ENCODE measurements around the gene CISD3. TPM values are rescaled to one million over a fixed set of nuclear protein-coding genes. Genes with fewer than 3 reads are reported as not detected.

The CISD3 gene
- total and polyA plus RNA-seq, 2 donors (not counting 1 experiment from before 2014, with no cell fraction given): 5.0 to 11.3 TPM

GRCh38 chr17:38709864-38710603 is 20.1 kb upstream of the CISD3 start:
- H3K79me2 ChIP-seq (ENCODE audit: control insufficient read depth, insufficient read depth, low read length): peaks cover 27% of the 10 kb centered on the region
- peaks cover 72% of the 10 kb centered on the region for H4K20me1 ChIP-seq (ENCODE audit: control insufficient read depth, insufficient read depth, low read length, poor library complexity, severe bottlenecking)
- no peak overlapping the region for H3K9ac ChIP-seq (ENCODE audit: low read length)
- no peak overlapping the region for H3K4me3 ChIP-seq (ENCODE audit: control extremely low read depth in 1 of 5, extremely low read depth in 1 of 5, insufficient read depth in 1 of 5, low read depth in 2 of 5, low read length in 4 of 5)
- H3K4me1 ChIP-seq (ENCODE audit: control insufficient read depth in 2 of 2, insufficient read depth in 2 of 2, low read length in 2 of 2): peaks cover 10 to 22% of the 10 kb centered on the region in 2 donors
- H3K9me3 ChIP-seq (ENCODE audit: control extremely low read depth in 1 of 3, control insufficient read depth in 2 of 3, insufficient read depth in 1 of 3, low read length in 2 of 3): no peaks in the 10 kb centered on the region
- ATAC-seq (ENCODE audit: low read depth) (no peak), DNase-seq (no peak)
- no peak overlapping the region for H3K4me2 ChIP-seq (replicated peaks; ENCODE audit: low read depth, low read length, poor library complexity, severe bottlenecking)
- Mint-ChIP-seq H3K27ac (no peak overlapping the region), H3K27me3 (no peaks in the 10 kb centered on the region), H3K4me1 (peaks cover 29% of the 10 kb centered on the region), H3K9me3 (ENCODE audit: insufficient read depth) (no peaks in the 10 kb centered on the region), H3K4me3 (no peak overlapping the region)
- no peaks in the 10 kb centered on the region for H3K27me3 ChIP-seq (replicated peaks in 1 of 4; ENCODE audit: control extremely low read depth in 1 of 4, control insufficient read depth in 3 of 4, insufficient read depth in 4 of 4, low read length in 3 of 4)
- WGBS (ENCODE audit: insufficient coverage): 91% methylated on average over 11 of the region's 13 CpGs
- CTCF ChIA-PET: interaction anchor here (0.7 to 1.4 kb wide), 5 partner anchors 18 to 152 kb away, joined by 3 to 4 read pairs (median 3); no protein-coding TSS in a partner anchor
- H3K27ac ChIP-seq (ENCODE audit: low read length in 2 of 2): no peak overlapping the region
- H3K36me3 ChIP-seq (replicated peaks in 1 of 2; ENCODE audit: control extremely low read depth in 1 of 2, control insufficient read depth in 1 of 2, extremely low read depth in 1 of 2, insufficient read depth in 2 of 2, low read length in 1 of 2): peaks cover 3 to 70% of the 10 kb centered on the region in 2 experiments
- intact Hi-C loops (cut with micrococcal nuclease): no loop called here
- no peak overlapping the region for H2AFZ ChIP-seq (ENCODE audit: insufficient read depth, low read depth, low read length, poor library complexity, severe bottlenecking)
- POLR2A ChIA-PET: interaction anchor here (0.6 kb wide), 1 partner anchor 9 kb away, joined by 3 read pairs; no protein-coding TSS in a partner anchor
- no peak for TF ChIP-seq CTCF (IDR thresholded peaks at IDR 0.05)
- no peak for TF ChIP-seq EZH2 (IDR thresholded peaks at IDR 0.05; ENCODE audit: borderline replicate concordance, insufficient read depth, low read depth, low read length, poor library complexity, severe bottlenecking)

- no peak for DNase-seq
- intact Hi-C loops (cut with micrococcal nuclease): no loop called here
- peaks cover 72% of the 10 kb centered on the region for H4K20me1 ChIP-seq (ENCODE audit: control insufficient read depth, insufficient read depth, low read length, poor library complexity, severe bottlenecking)
- H3K4me2 ChIP-seq (replicated peaks; ENCODE audit: low read depth, low read length, poor library complexity, severe bottlenecking): no peak overlapping the region
- H2AFZ ChIP-seq (ENCODE audit: insufficient read depth, low read depth, low read length, poor library complexity, severe bottlenecking): no peak overlapping the region
- Mint-ChIP-seq H3K27me3 (no peaks in the 10 kb centered on the region), H3K4me1 (peaks cover 29% of the 10 kb centered on the region), H3K9me3 (ENCODE audit: insufficient read depth) (no peaks in the 10 kb centered on the region), H3K27ac (no peak overlapping the region), H3K4me3 (no peak overlapping the region)
- POLR2A ChIA-PET: interaction anchor here (0.8 kb wide), 1 partner anchor 34 kb away, joined by 3 read pairs; no protein-coding TSS in a partner anchor
- no peaks in the 10 kb centered on the region for H3K9me3 ChIP-seq (ENCODE audit: control extremely low read depth in 1 of 3, control insufficient read depth in 2 of 3, insufficient read depth in 1 of 3, low read length in 2 of 3)
- H3K27me3 ChIP-seq (replicated peaks in 1 of 4; ENCODE audit: control extremely low read depth in 1 of 4, control insufficient read depth in 3 of 4, insufficient read depth in 4 of 4, low read length in 3 of 4): no peaks in the 10 kb centered on the region
- no peak for ATAC-seq (ENCODE audit: low read depth)
- TF ChIP-seq CTCF (IDR thresholded peaks at IDR 0.05): no peak
- TF ChIP-seq EZH2 (IDR thresholded peaks at IDR 0.05; ENCODE audit: borderline replicate concordance, insufficient read depth, low read depth, low read length, poor library complexity, severe bottlenecking): no peak
- WGBS (ENCODE audit: insufficient coverage): 89% methylated on average over 3 of the region's 3 CpGs
- H3K79me2 ChIP-seq (ENCODE audit: control insufficient read depth, insufficient read depth, low read length): peaks cover 27% of the 10 kb centered on the region
- no peak overlapping the region for H3K27ac ChIP-seq (ENCODE audit: low read length in 2 of 2)
- CTCF ChIA-PET: interaction anchor here (0.8 to 1.4 kb wide), 4 partner anchors 18 to 153 kb away, joined by 3 to 4 read pairs (median 3); no protein-coding TSS in a partner anchor
- no peak overlapping the region for H3K4me3 ChIP-seq (ENCODE audit: control extremely low read depth in 1 of 5, extremely low read depth in 1 of 5, insufficient read depth in 1 of 5, low read depth in 2 of 5, low read length in 4 of 5)
- H3K4me1 ChIP-seq (ENCODE audit: control insufficient read depth in 2 of 2, insufficient read depth in 2 of 2, low read length in 2 of 2): peaks cover 10 to 22% of the 10 kb centered on the region in 2 donors
- H3K36me3 ChIP-seq (replicated peaks in 1 of 2; ENCODE audit: control extremely low read depth in 1 of 2, control insufficient read depth in 1 of 2, extremely low read depth in 1 of 2, insufficient read depth in 2 of 2, low read length in 1 of 2): peaks cover 3 to 75% of the 10 kb centered on the region in 2 experiments
- H3K9ac ChIP-seq (ENCODE audit: low read length): no peak overlapping the region
These were observed 19.6 kb upstream of the CISD3 start for GRCh38 chr17:38710604-38710962.
